ENCODE data around the gene KLHL40. TPM values are rescaled to one million over a fixed set of nuclear protein-coding genes. Genes with fewer than 3 reads are reported as not detected.

KLHL40 gene
- total RNA-seq, 2 experiments from 2014 or later: not detected

- Histone ChIP-seq H3K4me3 (ENCODE audit: low read depth, low read length, poor library complexity, severe bottlenecking) (no peak overlapping the region), H3K36me3 (ENCODE audit: insufficient read depth, low read length) (no peaks in the 10 kb centered on the region), H3K79me2 (ENCODE audit: insufficient read depth, low read depth, low read length) (no peaks in the 10 kb centered on the region), H3K27ac (ENCODE audit: low read depth, low read length, poor library complexity, severe bottlenecking) (no peak overlapping the region), H3K9me2 (ENCODE audit: insufficient read depth, low read length) (no peaks in the 10 kb centered on the region), H2AFZ (ENCODE audit: low read length) (no peak overlapping the region), H4K20me1 (ENCODE audit: insufficient read depth, low read length) (no peaks in the 10 kb centered on the region), H3K9me3 (ENCODE audit: low read length) (no peaks in the 10 kb centered on the region), H3K4me2 (ENCODE audit: low read length) (no peak overlapping the region), H3K4me1 (ENCODE audit: insufficient read depth, low read length, poor library complexity, severe bottlenecking) (no peaks in the 10 kb centered on the region)
- CTCF ChIA-PET (ENCODE audit: unreplicated experiment): no interaction called here
- no TSS peak for BruUV-seq (replicated peaks)
- intact Hi-C loops (cut with micrococcal nuclease; ENCODE audit: unreplicated experiment): no loop called here
- TF ChIP-seq CTCF (conservative IDR thresholded peaks at IDR 0.05; ENCODE audit: low read length) (no peak), EZH2phosphoT487 (IDR thresholded peaks at IDR 0.05; ENCODE audit: borderline replicate concordance, low read depth, low read length) (no peak)
- POLR2A ChIA-PET: no interaction called here
- DNase-seq (ENCODE audit: low spot score): no peak
Observed at GRCh38 chr3:42705058-42705767, 19.9 kb downstream of the KLHL40 start.

- Histone ChIP-seq H3K27ac (ENCODE audit: low read depth, low read length, poor library complexity, severe bottlenecking) (no peak overlapping the region), H3K79me2 (ENCODE audit: insufficient read depth, low read depth, low read length) (no peaks in the 10 kb centered on the region), H3K9me2 (ENCODE audit: insufficient read depth, low read length) (no peaks in the 10 kb centered on the region), H3K4me1 (ENCODE audit: insufficient read depth, low read length, poor library complexity, severe bottlenecking) (no peaks in the 10 kb centered on the region), H3K4me3 (ENCODE audit: low read depth, low read length, poor library complexity, severe bottlenecking) (no peak overlapping the region), H3K36me3 (ENCODE audit: insufficient read depth, low read length) (no peaks in the 10 kb centered on the region), H3K9me3 (ENCODE audit: low read length) (no peaks in the 10 kb centered on the region), H4K20me1 (ENCODE audit: insufficient read depth, low read length) (no peaks in the 10 kb centered on the region), H2AFZ (ENCODE audit: low read length) (no peak overlapping the region), H3K4me2 (ENCODE audit: low read length) (no peak overlapping the region)
- ChIA-PET CTCF (ENCODE audit: unreplicated experiment) (no interaction called here), POLR2A (no interaction called here)
- intact Hi-C loops (cut with micrococcal nuclease; ENCODE audit: unreplicated experiment): no loop called here
- no peak for DNase-seq (ENCODE audit: low spot score)
- no peak for TF ChIP-seq EZH2phosphoT487 (IDR thresholded peaks at IDR 0.05; ENCODE audit: borderline replicate concordance, low read depth, low read length)
- no TSS peak for BruUV-seq (replicated peaks)
Observed at GRCh38 chr3:42705962-42706585, 20.7 kb downstream of the KLHL40 start.

- CTCF ChIA-PET (ENCODE audit: unreplicated experiment): no interaction called here
Observed at GRCh38 chr3:42706721-42707619, 21.6 kb downstream of the KLHL40 start.

More at GRCh38 chr3:42706721-42707619, 21.6 kb downstream of the KLHL40 start:
- TF ChIP-seq CTCF (conservative IDR thresholded peaks at IDR 0.05; ENCODE audit: low read length) (no peak), EZH2phosphoT487 (IDR thresholded peaks at IDR 0.05; ENCODE audit: borderline replicate concordance, low read depth, low read length) (no peak)
- no peak overlapping the region for H3K4me2 ChIP-seq (ENCODE audit: low read length)
- no peaks in the 10 kb centered on the region for H3K36me3 ChIP-seq (ENCODE audit: insufficient read depth, low read length)
- no peak overlapping the region for H3K4me3 ChIP-seq (ENCODE audit: low read depth, low read length, poor library complexity, severe bottlenecking)
- intact Hi-C loops (cut with micrococcal nuclease; ENCODE audit: unreplicated experiment): no loop called here
- H4K20me1 ChIP-seq (ENCODE audit: insufficient read depth, low read length): no peaks in the 10 kb centered on the region
- H2AFZ ChIP-seq (ENCODE audit: low read length): no peak overlapping the region
- POLR2A ChIA-PET: interaction anchor here (1.0 kb wide), 1 partner anchor 10 kb away, joined by 3 read pairs; no protein-coding TSS in a partner anchor
- no peak for DNase-seq (ENCODE audit: low spot score)
- BruUV-seq (replicated peaks): no TSS peak
- no peaks in the 10 kb centered on the region for H3K79me2 ChIP-seq (ENCODE audit: insufficient read depth, low read depth, low read length)
- H3K4me1 ChIP-seq (ENCODE audit: insufficient read depth, low read length, poor library complexity, severe bottlenecking): no peaks in the 10 kb centered on the region
- no peak overlapping the region for H3K27ac ChIP-seq (ENCODE audit: low read depth, low read length, poor library complexity, severe bottlenecking)
- no peaks in the 10 kb centered on the region for H3K9me2 ChIP-seq (ENCODE audit: insufficient read depth, low read length)
- H3K9me3 ChIP-seq (ENCODE audit: low read length): no peaks in the 10 kb centered on the region

All from OCI-LY7 (cell line).